GM12878 (cell line): ENCODE data around the gene WDR45B. TPM values are rescaled to one million over a fixed set of nuclear protein-coding genes. Genes with fewer than 3 reads are reported as not detected.

Source experiments
- ATAC-seq: fragments of 200-7000 bp; cut with Tn5 transposase; 3 replicates; pipeline ENCODE4 v1.9.1; 2020; ENCODE audit warnings: mild to moderate bottlenecking, moderate library complexity
- BruUV-seq: library from RNA; stranded (reverse); fragments of 400-500 nt; replicated peaks from 2 replicates; lab custom pipeline; 2021; lab: Mats Ljungman, UMichigan
- CTCF ChIA-PET: fragments of 300-600 bp; sonication (Branson Sonifier 250); formaldehyde crosslinking; extraction: SDS; loops from one replicate; lab custom pipeline; 2021; ENCODE audit warnings: inconsistent platforms; lab: Yijun Ruan, JAX
- POLR2A ChIA-PET: fragments of 350-600 bp; formaldehyde crosslinking; extraction: SDS; loops from one replicate; lab custom pipeline; 2021; ENCODE audit warnings: inconsistent platforms; lab: Charles Lee
- RAD21 ChIA-PET: fragments of 300-600 bp; sonication (Branson Sonifier 250); formaldehyde crosslinking; loops from one replicate; lab custom pipeline; 2023; ENCODE audit warnings: antibody characterized with exemption; ENCODE audit not compliant: unreplicated experiment; lab: Charles Lee
- SMC1A ChIA-PET: fragments of 300-600 bp; sonication (Branson Sonifier 250); formaldehyde crosslinking; loops from one replicate; lab custom pipeline; 2023; ENCODE audit not compliant: unreplicated experiment, uncharacterized antibody; lab: Charles Lee
- DNase-seq: peaks from one replicate; pipeline ENCODE4 v3.0.0-alpha.2; 2011; ENCODE audit warnings: low read depth, low spot score
- FAIRE-seq: peaks from 3 replicates; lab custom pipeline; 2011; peaks lifted over from hg19 to GRCh38; lab: Jason Lieb, UNC
- H2AFZ ChIP-seq: 2 replicates; pipeline ENCODE4 v1.6.0; 2011; ENCODE audit warnings: low read depth, low read length, control low read depth; ENCODE audit not compliant: control insufficient read depth
- H3K27ac ChIP-seq: 2 replicates; pipeline ENCODE4 v1.5.1; 2011; ENCODE audit warnings: control low read depth; ENCODE audit not compliant: control insufficient read depth, insufficient read depth
- H3K27me3 ChIP-seq, 2 experiments: replicated peaks in 1 of 2; 2 replicates each; pipeline versions ENCODE4 v1.6.0 to v1.6.1; 2011; ENCODE audit warnings: low read length in 1 of 2; ENCODE audit not compliant: control insufficient read depth in 2 of 2, insufficient read depth in 2 of 2
- H3K36me3 ChIP-seq, 2 experiments: 2 replicates each; pipeline ENCODE4 v1.5.1; 2011; ENCODE audit warnings: low read length in 1 of 2; ENCODE audit not compliant: control insufficient read depth in 2 of 2, insufficient read depth in 2 of 2
- H3K4me1 ChIP-seq: 2 replicates; pipeline ENCODE4 v1.6.1; 2011; ENCODE audit warnings: mild to moderate bottlenecking, low read length, moderate library complexity, mixed read lengths; ENCODE audit not compliant: control insufficient read depth, insufficient read depth
- H3K4me2 ChIP-seq: 2 replicates; pipeline ENCODE4 v1.6.0; 2011; ENCODE audit warnings: control low read depth; ENCODE audit not compliant: control insufficient read depth, insufficient read depth
- H3K4me3 ChIP-seq: fragments of 200-600 bp; sonication (generic); 2 replicates; pipeline ENCODE4 v1.5.1; 2016
- H3K79me2 ChIP-seq: 2 replicates; pipeline ENCODE4 v1.6.0; 2011; ENCODE audit warnings: low read length; ENCODE audit not compliant: control insufficient read depth, insufficient read depth
- H3K9ac ChIP-seq: 2 replicates; pipeline ENCODE4 v1.8.0; 2011; ENCODE audit warnings: low read length, control low read depth, mixed read lengths; ENCODE audit not compliant: control insufficient read depth, insufficient read depth
- H3K9me3 ChIP-seq: replicated peaks from 3 replicates; pipeline ENCODE4 v1.5.1; 2011; ENCODE audit warnings: mild to moderate bottlenecking, low read length; ENCODE audit not compliant: control insufficient read depth, insufficient read depth
- H4K20me1 ChIP-seq: 2 replicates; pipeline ENCODE4 v1.6.0; 2011; ENCODE audit not compliant: control insufficient read depth, insufficient read depth
- BRCA1 ChIP-seq: IDR thresholded peaks from 2 replicates; pipeline ENCODE4 v1.6.1; 2011; ENCODE audit warnings: low read depth, low read length, improper control_type of control experiment
- HDAC6 ChIP-seq: fragments of 200-600 bp; sonication (generic); IDR thresholded peaks from one replicate; pipeline ENCODE4 v1.8.0; 2017; ENCODE audit warnings: antibody characterized with exemption; ENCODE audit not compliant: unreplicated experiment
- JUNB ChIP-seq: IDR thresholded peaks from 2 replicates; pipeline ENCODE4 v1.6.1; 2016; ENCODE audit warnings: antibody characterized with exemption, mild to moderate bottlenecking
- MYC ChIP-seq: IDR thresholded peaks from 2 replicates; pipeline ENCODE4 v1.6.1; 2011; ENCODE audit warnings: mild to moderate bottlenecking, low read length, moderate library complexity, inconsistent platforms; ENCODE audit not compliant: insufficient read depth, insufficient replicate concordance, insufficient read length, severe bottlenecking
- RUNX3 ChIP-seq: IDR thresholded peaks from 2 replicates; pipeline ENCODE4 v1.6.1; 2012; ENCODE audit warnings: low read length, inconsistent platforms
- SIX5 ChIP-seq: IDR thresholded peaks from 2 replicates; pipeline ENCODE4 v1.6.1; 2011; ENCODE audit warnings: mild to moderate bottlenecking, low read depth, low read length, moderate library complexity; ENCODE audit not compliant: severe bottlenecking
- WGBS: methylation state at CpG from one replicate; pipeline ENCODE4 v1.1.6; 2016; ENCODE audit warnings: low lambda C conversion rate; ENCODE audit not compliant: insufficient replicate concordance, insufficient coverage; ENCODE audit errors: missing lambda C conversion rate; 5-methylcytosine and 5-hydroxymethylcytosine counted together
- in situ Hi-C: fragments of 300-500 bp; cut with MboI; formaldehyde crosslinking; loops from 9 replicates; pipeline ENCODE4 v1.14.3; 2018; ENCODE audit warnings: mixed read lengths
- intact Hi-C: fragments of 100-400 bp; cut with micrococcal nuclease; formaldehyde crosslinking; loops from one replicate; pipeline ENCODE4 v1.14.2; 2022; ENCODE audit not compliant: unreplicated experiment
- polyA plus RNA-seq, 11 experiments: library from polyadenylated mRNA; depleted of rRNA in 4 of 11; unstranded in 6 of 11; stranded (reverse) in 5 of 11; fragments of >200 nt; fragmentation: Nextera tagmentation in 4 of 11; fragmentation: Illumina TruSeq in 1 of 11; extraction: Ambion mirVana in 4 of 11; extraction: Trizol in 1 of 11; gene quantifications; 1 replicate in 1 of 11; 2 replicates in 10 of 11; pipeline versions ENCODE4 v1.2.1 to v1.2.3, GENCODE V29; 2011 to 2016; ENCODE audit warnings: inconsistent platforms in 2 of 11, missing spikeins in 2 of 11, low read depth in 1 of 11
- total RNA-seq, 4 experiments: library from RNA; depleted of rRNA in 3 of 4; stranded (reverse); fragments of >200 nt in 3 of 4; fragmentation: Illumina TruSeq in 1 of 4; extraction: Trizol in 1 of 4; gene quantifications; 2 replicates each; pipeline versions ENCODE4 v1.2.1 to v1.2.3, GENCODE V29; 2013 to 2021
- TF ChIP-seq, protein P1 (sequence below): fragments of 450-650 bp; IDR thresholded peaks from 2 replicates; pipeline ENCODE4 v1.6.1; 2017; ENCODE audit warnings: borderline replicate concordance
- TF ChIP-seq, protein P2 (sequence below): fragments of 150-350 bp; IDR thresholded peaks from 2 replicates; pipeline ENCODE4 v1.6.1; 2014; ENCODE audit warnings: mild to moderate bottlenecking, low read depth, low read length

The WDR45B gene
- total and polyA plus RNA-seq, 10 of the 15 experiments (the other 5 are each of a cell fraction or from before 2014, with no cell fraction given) = 1.0 to 73.7 (median 26.6) TPM

DNA sequence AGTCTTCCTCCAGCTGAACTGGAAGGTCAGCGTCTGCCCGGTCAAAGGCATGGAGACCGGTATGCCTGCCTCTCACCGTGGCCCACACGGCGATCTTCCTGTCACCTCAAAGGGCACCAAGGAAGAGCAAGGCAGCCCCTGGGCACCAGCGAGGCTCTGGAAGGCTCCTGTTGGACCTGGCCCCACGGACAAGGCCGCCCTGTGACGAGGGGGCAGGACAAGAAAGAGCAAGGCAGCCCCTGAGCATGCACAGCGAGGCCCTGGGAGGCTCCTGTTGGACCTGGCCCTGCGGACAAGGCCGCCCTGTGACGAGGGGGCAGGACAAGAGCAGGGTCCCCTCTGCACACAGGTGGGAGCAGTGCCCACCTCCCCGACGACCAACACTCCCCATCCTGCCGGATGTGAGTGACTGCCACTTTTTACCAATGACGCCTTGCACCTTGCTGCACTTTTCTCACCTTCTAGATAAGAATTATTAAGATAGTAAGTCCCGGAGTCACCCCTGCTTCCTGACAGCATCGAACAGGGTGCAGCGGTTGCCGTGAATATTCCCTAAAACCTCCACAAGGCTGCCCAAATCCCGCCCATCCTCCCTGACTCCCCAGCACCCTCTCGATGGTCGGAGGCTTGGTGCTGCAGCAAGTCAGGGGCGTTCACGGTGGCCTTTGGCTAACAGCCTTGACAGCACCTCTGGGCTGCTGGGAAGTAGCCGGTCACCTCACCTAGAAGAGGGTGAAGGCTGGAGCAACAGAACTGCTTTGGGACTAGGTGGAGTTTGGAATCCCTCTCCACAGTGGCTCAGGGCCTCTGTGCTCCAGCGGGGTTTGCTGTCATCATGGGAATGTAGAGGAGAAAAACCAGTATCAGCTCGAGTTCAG, 5.6 kb upstream of the WDR45B start:
- no peaks in the 10 kb centered on the region for H3K79me2 ChIP-seq
- no peak for DNase-seq
- ChIA-PET RAD21 (no interaction called here), POLR2A (interaction anchor here (0.6 kb wide), 1 partner anchor 80 kb away, joined by 4 read pairs; no protein-coding TSS in a partner anchor), SMC1A (no interaction called here), CTCF (no interaction called here)
- H3K9ac ChIP-seq = no peak overlapping the region
- H3K27me3 ChIP-seq = no peaks in the 10 kb centered on the region
- no peak overlapping the region for H2AFZ ChIP-seq
- H3K4me3 ChIP-seq = no peak overlapping the region
- no peaks in the 10 kb centered on the region for H3K4me1 ChIP-seq
- H4K20me1 ChIP-seq = no peaks in the 10 kb centered on the region
- 61% methylated on average over 30 of the region's 30 CpGs for WGBS
- ATAC-seq = no peak
- no peak for TF ChIP-seq JUNB
- TF ChIP-seq, protein P1, sequence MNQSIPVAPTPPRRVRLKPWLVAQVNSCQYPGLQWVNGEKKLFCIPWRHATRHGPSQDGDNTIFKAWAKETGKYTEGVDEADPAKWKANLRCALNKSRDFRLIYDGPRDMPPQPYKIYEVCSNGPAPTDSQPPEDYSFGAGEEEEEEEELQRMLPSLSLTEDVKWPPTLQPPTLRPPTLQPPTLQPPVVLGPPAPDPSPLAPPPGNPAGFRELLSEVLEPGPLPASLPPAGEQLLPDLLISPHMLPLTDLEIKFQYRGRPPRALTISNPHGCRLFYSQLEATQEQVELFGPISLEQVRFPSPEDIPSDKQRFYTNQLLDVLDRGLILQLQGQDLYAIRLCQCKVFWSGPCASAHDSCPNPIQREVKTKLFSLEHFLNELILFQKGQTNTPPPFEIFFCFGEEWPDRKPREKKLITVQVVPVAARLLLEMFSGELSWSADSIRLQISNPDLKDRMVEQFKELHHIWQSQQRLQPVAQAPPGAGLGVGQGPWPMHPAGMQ = no peak
- no peak for TF ChIP-seq RUNX3
- TF ChIP-seq, protein P2, sequence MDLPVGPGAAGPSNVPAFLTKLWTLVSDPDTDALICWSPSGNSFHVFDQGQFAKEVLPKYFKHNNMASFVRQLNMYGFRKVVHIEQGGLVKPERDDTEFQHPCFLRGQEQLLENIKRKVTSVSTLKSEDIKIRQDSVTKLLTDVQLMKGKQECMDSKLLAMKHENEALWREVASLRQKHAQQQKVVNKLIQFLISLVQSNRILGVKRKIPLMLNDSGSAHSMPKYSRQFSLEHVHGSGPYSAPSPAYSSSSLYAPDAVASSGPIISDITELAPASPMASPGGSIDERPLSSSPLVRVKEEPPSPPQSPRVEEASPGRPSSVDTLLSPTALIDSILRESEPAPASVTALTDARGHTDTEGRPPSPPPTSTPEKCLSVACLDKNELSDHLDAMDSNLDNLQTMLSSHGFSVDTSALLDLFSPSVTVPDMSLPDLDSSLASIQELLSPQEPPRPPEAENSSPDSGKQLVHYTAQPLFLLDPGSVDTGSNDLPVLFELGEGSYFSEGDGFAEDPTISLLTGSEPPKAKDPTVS = no peak
- no peak for TF ChIP-seq HDAC6
- TF ChIP-seq SIX5 = no peak
- TF ChIP-seq BRCA1 = no peak
- no peak for TF ChIP-seq MYC
- no TSS peak for BruUV-seq
- in situ Hi-C loops = loop anchor here (10.0 kb wide), 1 partner anchor 91 kb away; no protein-coding TSS in a partner anchor
- no peaks in the 10 kb centered on the region for H3K36me3 ChIP-seq
- H3K27ac ChIP-seq = no peak overlapping the region
- intact Hi-C loops = no loop called here
- no peak overlapping the region for H3K4me2 ChIP-seq
- no peaks in the 10 kb centered on the region for H3K9me3 ChIP-seq
- no peak for FAIRE-seq
